ENCODE results near the gene CRYL1.

DNA sequence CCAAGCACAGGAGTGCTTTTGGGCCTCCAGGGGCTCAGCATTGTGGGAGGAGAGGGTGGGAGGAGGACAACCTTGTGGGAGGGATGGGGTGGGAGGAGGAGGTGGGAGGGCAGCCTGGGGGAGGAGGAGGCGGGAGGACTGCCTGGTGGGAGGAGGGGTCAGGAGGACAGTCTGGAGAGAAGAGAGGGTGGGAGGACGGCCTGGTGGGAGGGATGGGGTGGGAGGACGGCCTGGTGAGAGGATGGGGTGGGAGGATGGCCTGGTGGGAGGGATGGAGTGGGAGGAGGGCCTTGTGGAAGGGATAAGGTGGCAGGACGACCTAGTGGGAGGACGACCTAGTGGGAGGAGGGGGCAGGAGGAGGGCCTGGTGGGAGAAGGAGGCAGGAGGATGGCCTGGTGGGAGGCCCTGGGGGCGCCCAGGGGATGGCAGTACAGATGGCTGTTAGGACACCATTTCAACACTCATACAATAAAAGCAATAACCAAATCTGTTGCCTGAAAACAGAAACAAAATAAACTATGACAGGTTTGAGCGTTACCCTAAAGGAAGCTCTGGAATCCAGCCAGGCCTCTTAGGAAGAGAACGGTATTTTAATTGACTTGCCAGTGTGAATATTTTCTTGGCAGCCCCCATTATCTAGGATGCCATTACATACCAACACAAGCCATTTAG, 63.7 kb downstream of the CRYL1 start:
- TF ChIP-seq POLR2A (IDR thresholded peaks at IDR 0.05) = no peak
- no peak for TF ChIP-seq CTCF (IDR thresholded peaks at IDR 0.05)
